ENCODE measurements around the gene MRPS2. TPM values are rescaled to one million over a fixed set of nuclear protein-coding genes. Genes with fewer than 3 reads are reported as not detected.

The MRPS2 gene
- total and polyA plus RNA-seq, 9 of the 15 experiments (the other 6 are each of a cell fraction or from before 2014, with no cell fraction given), result 8.0 to 167 (median 81.3) TPM

DNA sequence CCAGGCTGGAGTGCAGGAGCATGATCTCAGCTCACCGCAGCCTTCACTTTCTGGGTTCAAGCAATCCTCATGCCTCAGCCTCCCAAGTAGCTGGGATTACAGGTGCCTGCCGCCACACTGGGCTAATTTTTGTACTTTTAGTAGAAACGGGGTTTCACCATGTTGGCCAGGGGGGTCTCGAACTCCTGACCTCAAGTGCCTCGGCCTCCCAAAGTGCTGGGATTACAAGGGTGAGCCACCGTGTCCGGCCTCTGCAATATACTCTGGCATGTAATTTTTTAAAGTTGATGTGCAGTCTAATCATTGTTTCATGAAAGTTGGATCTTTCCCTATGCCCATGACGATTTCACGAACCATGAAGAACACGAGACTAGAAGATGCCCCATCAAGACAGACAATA is 49.5 kb upstream of the MRPS2 start:
- no peaks in the 10 kb centered on the region for H3K9me3 ChIP-seq (replicated peaks; ENCODE audit: control insufficient read depth, insufficient read depth, low read depth, low read length)
- H3K36me3 ChIP-seq (ENCODE audit: control insufficient read depth, insufficient read depth, low read length), result no peaks in the 10 kb centered on the region
- no peak for FAIRE-seq
- no peaks in the 10 kb centered on the region for H3K27me3 ChIP-seq (ENCODE audit: control insufficient read depth in 2 of 2, insufficient read depth in 2 of 2, low read length in 2 of 2)
- DNase-seq (ENCODE audit: extremely low read depth in 1 of 4, low spot score in 3 of 4), result no peak
- in situ Hi-C loops (cut with MboI) (no loop called here), intact Hi-C loops (cut with micrococcal nuclease) (no loop called here)
- TF ChIP-seq, protein P1, sequence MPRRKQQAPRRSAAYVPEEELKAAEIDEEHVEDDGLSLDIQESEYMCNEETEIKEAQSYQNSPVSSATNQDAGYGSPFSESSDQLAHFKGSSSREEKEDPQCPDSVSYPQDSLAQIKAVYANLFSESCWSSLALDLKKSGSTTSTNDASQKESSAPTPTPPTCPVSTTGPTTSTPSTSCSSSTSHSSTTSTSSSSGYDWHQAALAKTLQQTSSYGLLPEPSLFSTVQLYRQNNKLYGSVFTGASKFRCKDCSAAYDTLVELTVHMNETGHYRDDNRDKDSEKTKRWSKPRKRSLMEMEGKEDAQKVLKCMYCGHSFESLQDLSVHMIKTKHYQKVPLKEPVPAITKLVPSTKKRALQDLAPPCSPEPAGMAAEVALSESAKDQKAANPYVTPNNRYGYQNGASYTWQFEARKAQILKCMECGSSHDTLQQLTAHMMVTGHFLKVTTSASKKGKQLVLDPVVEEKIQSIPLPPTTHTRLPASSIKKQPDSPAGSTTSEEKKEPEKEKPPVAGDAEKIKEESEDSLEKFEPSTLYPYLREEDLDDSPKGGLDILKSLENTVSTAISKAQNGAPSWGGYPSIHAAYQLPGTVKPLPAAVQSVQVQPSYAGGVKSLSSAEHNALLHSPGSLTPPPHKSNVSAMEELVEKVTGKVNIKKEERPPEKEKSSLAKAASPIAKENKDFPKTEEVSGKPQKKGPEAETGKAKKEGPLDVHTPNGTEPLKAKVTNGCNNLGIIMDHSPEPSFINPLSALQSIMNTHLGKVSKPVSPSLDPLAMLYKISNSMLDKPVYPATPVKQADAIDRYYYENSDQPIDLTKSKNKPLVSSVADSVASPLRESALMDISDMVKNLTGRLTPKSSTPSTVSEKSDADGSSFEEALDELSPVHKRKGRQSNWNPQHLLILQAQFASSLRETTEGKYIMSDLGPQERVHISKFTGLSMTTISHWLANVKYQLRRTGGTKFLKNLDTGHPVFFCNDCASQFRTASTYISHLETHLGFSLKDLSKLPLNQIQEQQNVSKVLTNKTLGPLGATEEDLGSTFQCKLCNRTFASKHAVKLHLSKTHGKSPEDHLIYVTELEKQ (CRISPR knock-in tag; IDR thresholded peaks at IDR 0.05), result no peak
- TF ChIP-seq, protein P2, sequence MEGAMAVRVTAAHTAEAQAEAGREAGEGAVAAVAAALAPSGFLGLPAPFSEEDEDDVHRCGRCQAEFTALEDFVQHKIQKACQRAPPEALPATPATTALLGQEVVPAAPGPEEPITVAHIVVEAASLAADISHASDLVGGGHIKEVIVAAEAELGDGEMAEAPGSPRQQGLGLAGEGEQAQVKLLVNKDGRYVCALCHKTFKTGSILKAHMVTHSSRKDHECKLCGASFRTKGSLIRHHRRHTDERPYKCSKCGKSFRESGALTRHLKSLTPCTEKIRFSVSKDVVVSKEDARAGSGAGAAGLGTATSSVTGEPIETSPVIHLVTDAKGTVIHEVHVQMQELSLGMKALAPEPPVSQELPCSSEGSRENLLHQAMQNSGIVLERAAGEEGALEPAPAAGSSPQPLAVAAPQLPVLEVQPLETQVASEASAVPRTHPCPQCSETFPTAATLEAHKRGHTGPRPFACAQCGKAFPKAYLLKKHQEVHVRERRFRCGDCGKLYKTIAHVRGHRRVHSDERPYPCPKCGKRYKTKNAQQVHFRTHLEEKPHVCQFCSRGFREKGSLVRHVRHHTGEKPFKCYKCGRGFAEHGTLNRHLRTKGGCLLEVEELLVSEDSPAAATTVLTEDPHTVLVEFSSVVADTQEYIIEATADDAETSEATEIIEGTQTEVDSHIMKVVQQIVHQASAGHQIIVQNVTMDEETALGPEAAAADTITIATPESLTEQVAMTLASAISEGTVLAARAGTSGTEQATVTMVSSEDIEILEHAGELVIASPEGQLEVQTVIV (CRISPR knock-in tag; IDR thresholded peaks at IDR 0.05; ENCODE audit: borderline replicate concordance), result no peak
- TF ChIP-seq EGR1 (conservative IDR thresholded peaks at IDR 0.05) (no peak), GATA2 (CRISPR knock-in tag; IDR thresholded peaks at IDR 0.05) (no peak), ZBTB17 (CRISPR knock-in tag; IDR thresholded peaks at IDR 0.05) (no peak), ZNF57 (CRISPR knock-in tag; IDR thresholded peaks at IDR 0.05) (no peak), ZNF134 (CRISPR knock-in tag; conservative IDR thresholded peaks at IDR 0.05) (no peak), ZFP1 (CRISPR knock-in tag; IDR thresholded peaks at IDR 0.05) (no peak), MAFF (IDR thresholded peaks at IDR 0.05; ENCODE audit: low read length) (no peak), NR4A1 (CRISPR knock-in tag; IDR thresholded peaks at IDR 0.05) (no peak), NR4A1 (tag; IDR thresholded peaks at IDR 0.05) (no peak), ZNF695 (CRISPR knock-in tag; IDR thresholded peaks at IDR 0.05) (no peak), ZNF764 (CRISPR knock-in tag; IDR thresholded peaks at IDR 0.05; ENCODE audit: low read depth) (no peak), TCF3 (CRISPR knock-in tag; IDR thresholded peaks at IDR 0.05) (no peak), ZNF23 (CRISPR knock-in tag; IDR thresholded peaks at IDR 0.05) (no peak)
- TF ChIP-seq, protein P3, sequence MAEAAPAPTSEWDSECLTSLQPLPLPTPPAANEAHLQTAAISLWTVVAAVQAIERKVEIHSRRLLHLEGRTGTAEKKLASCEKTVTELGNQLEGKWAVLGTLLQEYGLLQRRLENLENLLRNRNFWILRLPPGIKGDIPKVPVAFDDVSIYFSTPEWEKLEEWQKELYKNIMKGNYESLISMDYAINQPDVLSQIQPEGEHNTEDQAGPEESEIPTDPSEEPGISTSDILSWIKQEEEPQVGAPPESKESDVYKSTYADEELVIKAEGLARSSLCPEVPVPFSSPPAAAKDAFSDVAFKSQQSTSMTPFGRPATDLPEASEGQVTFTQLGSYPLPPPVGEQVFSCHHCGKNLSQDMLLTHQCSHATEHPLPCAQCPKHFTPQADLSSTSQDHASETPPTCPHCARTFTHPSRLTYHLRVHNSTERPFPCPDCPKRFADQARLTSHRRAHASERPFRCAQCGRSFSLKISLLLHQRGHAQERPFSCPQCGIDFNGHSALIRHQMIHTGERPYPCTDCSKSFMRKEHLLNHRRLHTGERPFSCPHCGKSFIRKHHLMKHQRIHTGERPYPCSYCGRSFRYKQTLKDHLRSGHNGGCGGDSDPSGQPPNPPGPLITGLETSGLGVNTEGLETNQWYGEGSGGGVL (CRISPR knock-in tag; IDR thresholded peaks at IDR 0.05), result no peak
- H3K9ac ChIP-seq (ENCODE audit: insufficient read depth in 1 of 2, low read depth in 2 of 2, low read length in 2 of 2), result no peak overlapping the region
- H3K27ac ChIP-seq (ENCODE audit: extremely low read depth, low read depth, low read length), result no peak overlapping the region
- no TSS peak for BruUV-seq (replicated peaks)
- H2AFZ ChIP-seq (ENCODE audit: low read depth, low read length), result no peak overlapping the region
- H3K4me2 ChIP-seq (ENCODE audit: insufficient read depth, low read length), result no peak overlapping the region
- no peaks in the 10 kb centered on the region for H3K79me2 ChIP-seq (ENCODE audit: control insufficient read depth, insufficient read depth, low read length)
- H3K4me1 ChIP-seq (replicated peaks in 1 of 2; ENCODE audit: control insufficient read depth in 2 of 2, insufficient read depth in 2 of 2, low read length in 2 of 2), result peaks cover 7 to 10% of the 10 kb centered on the region in 2 experiments; a peak in 2 of 5 replicates
- H3K9me1 ChIP-seq (ENCODE audit: control insufficient read depth, insufficient read depth, low read length), result no peaks in the 10 kb centered on the region
- no peaks in the 10 kb centered on the region for H4K20me1 ChIP-seq (replicated peaks; ENCODE audit: control insufficient read depth, insufficient read depth, low read length)
- WGBS (ENCODE audit: insufficient coverage, low coverage, missing lambda C conversion rate), result 85% methylated on average over 10 of the region's 10 CpGs
- ChIA-PET CTCF (ENCODE audit: low intra/inter-chr PET ratio) (no interaction called here), POLR2A (interaction anchor here (0.6 kb wide), 1 partner anchor 324 kb away, joined by 3 read pairs; no protein-coding TSS in a partner anchor)
- H3K4me3 ChIP-seq, result no peak overlapping the region
- no peak for ATAC-seq
